ENCODE data around the gene SRGN. TPM values are rescaled to one million over a fixed set of nuclear protein-coding genes. Genes with fewer than 3 reads are reported as not detected.

The SRGN gene
- total RNA-seq, 1 experiment from 2014 or later = 8.5 TPM

GRCh38 chr10:69061305-69062161 lies 26.4 kb upstream of the SRGN start:
- CTCF ChIA-PET = interaction anchor here (0.5 kb wide), 1 partner anchor 40 kb away, joined by 3 read pairs; no protein-coding TSS in a partner anchor
- ATAC-seq = peak; percentile 86
- no peaks in the 10 kb centered on the region for H3K36me3 ChIP-seq (ENCODE audit: control insufficient read depth, insufficient read depth, low read length)
- POLR2A ChIA-PET = no interaction called here
- no peaks in the 10 kb centered on the region for H3K27me3 ChIP-seq (ENCODE audit: control insufficient read depth, insufficient read depth, low read length)
- in situ Hi-C loops (cut with HindIII; ENCODE audit: low pct_unique_long_range_greater_than_20kb, low sequenced_read_pairs) (no loop called here), intact Hi-C loops (cut with micrococcal nuclease; ENCODE audit: unreplicated experiment) (no loop called here)
- peak overlapping the region; percentile 10 to 53; a peak in 3 of 4 replicates for H3K4me3 ChIP-seq (ENCODE audit: low read depth in 2 of 2, low read length in 2 of 2)
- DNase-seq (ENCODE audit: low read depth, low spot score) = peak; percentile 91
- H3K27ac ChIP-seq (ENCODE audit: low read length) = peak overlapping the region; percentile 65
- BruUV-seq (replicated peaks) = no TSS peak
- no peak for TF ChIP-seq SIN3A (IDR thresholded peaks at IDR 0.05; ENCODE audit: borderline replicate concordance, insufficient read depth, low read depth, low read length)
- no peaks in the 10 kb centered on the region for H3K9me3 ChIP-seq (ENCODE audit: control insufficient read depth, insufficient read depth, low read depth, low read length)
- peaks cover 9% of the 10 kb centered on the region for H3K4me1 ChIP-seq (ENCODE audit: control insufficient read depth, insufficient read depth, low read length)

GRCh38 chr10:69062901-69063300 lies 25.0 kb upstream of the SRGN start:
- Histone ChIP-seq H3K27ac (ENCODE audit: low read length) (no peak overlapping the region), H3K36me3 (ENCODE audit: control insufficient read depth, insufficient read depth, low read length) (no peaks in the 10 kb centered on the region), H3K4me1 (ENCODE audit: control insufficient read depth, insufficient read depth, low read length) (peaks cover 9% of the 10 kb centered on the region), H3K27me3 (ENCODE audit: control insufficient read depth, insufficient read depth, low read length) (no peaks in the 10 kb centered on the region), H3K4me3 (ENCODE audit: low read depth in 2 of 2, low read length in 2 of 2) (no peak overlapping the region), H3K9me3 (ENCODE audit: control insufficient read depth, insufficient read depth, low read depth, low read length) (no peaks in the 10 kb centered on the region)
- CTCF ChIA-PET = no interaction called here
- POLR2A ChIA-PET = no interaction called here
- intact Hi-C loops (cut with micrococcal nuclease; ENCODE audit: unreplicated experiment) (no loop called here), in situ Hi-C loops (cut with HindIII; ENCODE audit: low pct_unique_long_range_greater_than_20kb, low sequenced_read_pairs) (no loop called here)
- BruUV-seq (replicated peaks) = no TSS peak
- DNase-seq (ENCODE audit: low read depth, low spot score) (no peak), ATAC-seq (no peak)
- TF ChIP-seq SIN3A (IDR thresholded peaks at IDR 0.05; ENCODE audit: borderline replicate concordance, insufficient read depth, low read depth, low read length) (no peak), CTCF (IDR thresholded peaks at IDR 0.05) (no peak), POLR2AphosphoS5 (IDR thresholded peaks at IDR 0.05; ENCODE audit: low read depth, low read length) (no peak), REST (IDR thresholded peaks at IDR 0.05; ENCODE audit: insufficient read depth in 1 of 2, low read depth in 2 of 2, low read length in 1 of 2) (no peak), TCF7L2 (IDR thresholded peaks at IDR 0.05; ENCODE audit: low read depth, low read length) (no peak)

GRCh38 chr10:69064762-69065328 lies 23.1 kb upstream of the SRGN start:
- Histone ChIP-seq H3K4me1 (ENCODE audit: control insufficient read depth, insufficient read depth, low read length) (peaks cover 9% of the 10 kb centered on the region), H3K9me3 (ENCODE audit: control insufficient read depth, insufficient read depth, low read depth, low read length) (no peaks in the 10 kb centered on the region), H3K27me3 (ENCODE audit: control insufficient read depth, insufficient read depth, low read length) (no peaks in the 10 kb centered on the region), H3K4me3 (ENCODE audit: low read depth in 2 of 2, low read length in 2 of 2) (no peak overlapping the region), H3K27ac (ENCODE audit: low read length) (no peak overlapping the region), H3K36me3 (ENCODE audit: control insufficient read depth, insufficient read depth, low read length) (no peaks in the 10 kb centered on the region)
- ATAC-seq (no peak), DNase-seq (ENCODE audit: low read depth, low spot score) (no peak)
- BruUV-seq (replicated peaks) = no TSS peak
- in situ Hi-C loops (cut with HindIII; ENCODE audit: low pct_unique_long_range_greater_than_20kb, low sequenced_read_pairs) (no loop called here), intact Hi-C loops (cut with micrococcal nuclease; ENCODE audit: unreplicated experiment) (no loop called here)
- no peak for TF ChIP-seq POLR2AphosphoS5 (IDR thresholded peaks at IDR 0.05; ENCODE audit: low read depth, low read length)
- no peak for TF ChIP-seq REST (IDR thresholded peaks at IDR 0.05; ENCODE audit: insufficient read depth in 1 of 2, low read depth in 2 of 2, low read length in 1 of 2)
- no peak for TF ChIP-seq TCF7L2 (IDR thresholded peaks at IDR 0.05; ENCODE audit: low read depth, low read length)
- no peak for TF ChIP-seq SIN3A (IDR thresholded peaks at IDR 0.05; ENCODE audit: borderline replicate concordance, insufficient read depth, low read depth, low read length)
- no peak for TF ChIP-seq CTCF (IDR thresholded peaks at IDR 0.05)
- POLR2A ChIA-PET = interaction anchor here (0.6 kb wide), 2 partner anchors 263 to 1477 kb away, joined by 3 read pairs; no protein-coding TSS in a partner anchor
- CTCF ChIA-PET = no interaction called here
